GM19463 (cell line): ENCODE measurements around the gene SF1.

Source experiments
- ATAC-seq: cut with Tn5 transposase; IDR thresholded peaks from one replicate; pipeline ENCODE4 v1.9.1; 2021; ENCODE audit warnings: mild to moderate bottlenecking, moderate library complexity; ENCODE audit not compliant: unreplicated experiment

SF1 gene

GRCh38 chr11:64762674-64763525 is 15.4 kb downstream of the SF1 start:
- ATAC-seq: no peak

- no peak for ATAC-seq
These were observed 16.1 kb downstream of the SF1 start for GRCh38 chr11:64762277-64762673.

DNA sequence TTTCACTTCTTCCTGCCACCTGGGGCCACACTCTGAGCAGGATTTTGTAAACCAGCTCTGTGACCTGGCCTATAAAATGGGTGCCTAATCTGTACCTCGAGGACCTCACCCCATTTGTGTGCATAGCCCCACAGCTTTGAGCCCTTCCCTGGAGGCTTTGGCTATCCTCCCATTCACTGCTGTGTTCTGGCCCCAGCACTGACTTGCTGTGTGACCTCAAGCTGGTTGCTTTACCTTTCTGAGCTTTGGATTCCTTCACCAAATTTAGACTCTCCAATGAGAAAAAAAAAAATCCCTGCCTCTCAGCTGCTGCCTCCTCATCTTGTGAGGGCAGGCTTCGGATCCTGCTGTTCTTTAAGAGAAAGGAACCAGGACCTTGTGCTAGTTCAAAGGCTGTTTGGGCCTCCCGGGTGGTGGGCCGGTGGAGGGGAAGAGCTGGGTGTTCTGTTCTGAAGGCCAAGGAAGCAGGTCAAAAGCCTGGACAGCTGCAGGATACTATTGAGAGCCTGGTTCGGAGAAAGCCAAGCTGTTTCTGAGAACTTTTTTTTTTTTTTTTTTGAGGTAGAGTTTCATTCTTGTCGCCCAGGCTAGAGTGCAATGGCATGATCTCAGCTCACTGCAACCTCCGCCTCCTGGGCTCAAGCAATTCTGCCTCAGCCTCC is 17.5 kb downstream of the SF1 start:
- ATAC-seq: no peak

- no peak for ATAC-seq
These were observed 18.3 kb downstream of the SF1 start, which contains the start of gene PYGM for GRCh38 chr11:64759722-64760719. Gene PYGM (minus strand): TSS chr11:64759974. CDS start chr11:64759898, 76 bp downstream.

GRCh38 chr11:64759131-64759721 is 19.1 kb downstream of the SF1 start:
- ATAC-seq: no peak

DNA sequence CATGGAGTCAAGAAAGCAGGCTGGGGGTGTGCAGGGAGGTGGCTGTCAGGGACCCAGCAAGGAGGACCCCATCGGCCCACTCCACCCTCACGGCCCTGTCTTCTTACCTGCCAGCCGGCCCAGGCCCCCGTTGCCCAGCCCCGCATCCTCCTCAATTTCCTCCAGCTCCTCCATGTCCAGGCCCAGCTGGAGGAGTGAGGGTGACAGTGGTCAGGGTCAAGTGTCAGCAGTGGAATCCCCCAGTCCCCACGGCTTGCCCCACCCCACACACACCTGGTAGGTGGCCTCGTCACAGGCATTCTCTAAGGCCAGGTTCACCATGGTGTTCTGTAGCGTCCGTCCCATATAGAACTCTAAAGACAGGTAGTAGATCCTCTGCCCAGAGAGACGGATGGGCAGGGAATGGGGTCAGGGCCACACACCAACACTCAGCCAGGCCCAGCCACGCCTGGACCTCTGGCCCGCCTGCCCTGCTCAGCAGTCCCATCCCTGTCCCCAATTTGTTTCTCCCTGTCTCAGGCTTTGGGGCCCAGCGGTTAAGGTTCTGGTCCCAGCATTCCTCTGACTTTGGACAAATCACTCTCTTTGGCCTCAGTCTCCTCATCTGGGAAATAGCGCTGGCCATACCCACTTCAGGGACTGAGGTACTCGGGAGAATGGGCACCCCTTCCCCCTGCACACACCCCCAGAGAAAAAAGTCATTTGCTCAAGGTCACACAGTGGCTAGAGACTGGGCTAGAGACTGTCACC is 19.8 kb downstream of the SF1 start:
- ATAC-seq: no peak

GRCh38 chr11:64757549-64758329 is 20.6 kb downstream of the SF1 start:
- ATAC-seq: no peak

DNA sequence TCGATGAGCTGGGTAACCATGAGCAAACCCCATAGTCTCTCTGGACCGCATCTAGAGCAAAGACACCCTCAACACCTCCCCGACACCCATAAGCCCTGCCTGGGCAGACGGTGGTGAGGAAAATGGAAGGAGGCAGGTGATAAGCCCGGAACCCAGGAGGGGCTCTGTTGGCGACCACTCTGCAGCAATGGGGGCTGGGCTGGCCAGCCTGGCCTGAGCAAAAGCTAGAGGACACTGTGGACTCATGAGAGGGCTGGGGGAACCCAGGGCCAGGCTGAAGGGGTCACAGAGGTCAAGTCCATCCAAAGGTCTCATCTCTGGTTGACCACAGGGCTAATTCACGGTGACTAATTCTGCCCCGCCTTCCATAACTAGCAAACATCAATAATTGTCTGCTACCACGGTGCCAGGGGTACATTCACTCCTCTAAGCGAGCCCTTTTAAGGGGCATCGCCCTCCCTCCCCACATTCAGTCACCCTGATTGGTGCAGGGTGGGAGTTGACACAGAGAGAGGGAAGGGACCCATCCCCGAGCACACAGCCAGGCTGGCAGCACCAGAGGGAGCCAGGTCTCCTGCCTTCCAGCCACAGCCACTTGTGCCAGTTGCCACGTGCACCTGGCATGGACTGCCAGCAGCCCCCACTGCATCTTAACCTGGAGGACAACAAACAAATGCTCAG is 22.5 kb downstream of the SF1 start:
- ATAC-seq: no peak

GRCh38 chr11:64754919-64755662 is 23.3 kb downstream of the SF1 start:
- no peak for ATAC-seq

DNA sequence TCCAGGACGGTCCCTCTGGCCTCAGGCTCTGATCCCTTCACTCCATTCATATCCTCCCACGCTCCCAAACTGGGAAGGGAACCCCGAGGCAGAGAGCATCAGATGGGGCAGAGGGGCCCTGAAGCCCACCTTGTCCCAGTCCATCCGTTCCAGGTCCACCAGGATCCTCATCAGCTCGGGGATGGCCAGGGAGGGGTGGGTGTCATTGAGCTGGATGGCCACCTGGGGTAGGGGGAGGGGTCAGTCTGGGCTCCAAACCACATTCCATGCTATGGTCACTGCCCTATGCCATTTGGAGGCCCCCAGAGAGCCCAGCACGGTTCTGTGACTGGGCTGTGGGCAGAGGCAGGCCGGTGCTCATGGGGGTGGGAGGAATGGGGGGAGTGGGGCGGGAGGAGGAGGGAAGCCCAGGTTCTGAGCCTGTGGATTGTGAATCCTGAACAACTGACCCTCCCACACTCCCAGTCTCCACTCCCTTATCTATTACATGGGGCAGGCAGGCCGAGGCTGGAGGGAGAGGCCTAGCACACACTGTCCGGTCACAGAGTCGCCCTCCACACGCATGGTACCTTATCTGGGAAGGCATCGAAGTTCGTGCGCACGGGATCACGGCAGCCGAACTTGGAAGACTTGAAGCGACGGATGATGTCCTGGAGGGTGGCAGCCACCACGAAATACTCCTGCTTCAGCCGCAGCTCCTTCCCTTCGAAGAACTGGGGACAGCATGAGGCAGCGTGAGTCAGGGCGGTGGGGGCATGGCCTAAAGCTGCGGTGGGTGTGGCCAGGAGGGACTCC is 24.0 kb downstream of the SF1 start:
- ATAC-seq: no peak

DNA sequence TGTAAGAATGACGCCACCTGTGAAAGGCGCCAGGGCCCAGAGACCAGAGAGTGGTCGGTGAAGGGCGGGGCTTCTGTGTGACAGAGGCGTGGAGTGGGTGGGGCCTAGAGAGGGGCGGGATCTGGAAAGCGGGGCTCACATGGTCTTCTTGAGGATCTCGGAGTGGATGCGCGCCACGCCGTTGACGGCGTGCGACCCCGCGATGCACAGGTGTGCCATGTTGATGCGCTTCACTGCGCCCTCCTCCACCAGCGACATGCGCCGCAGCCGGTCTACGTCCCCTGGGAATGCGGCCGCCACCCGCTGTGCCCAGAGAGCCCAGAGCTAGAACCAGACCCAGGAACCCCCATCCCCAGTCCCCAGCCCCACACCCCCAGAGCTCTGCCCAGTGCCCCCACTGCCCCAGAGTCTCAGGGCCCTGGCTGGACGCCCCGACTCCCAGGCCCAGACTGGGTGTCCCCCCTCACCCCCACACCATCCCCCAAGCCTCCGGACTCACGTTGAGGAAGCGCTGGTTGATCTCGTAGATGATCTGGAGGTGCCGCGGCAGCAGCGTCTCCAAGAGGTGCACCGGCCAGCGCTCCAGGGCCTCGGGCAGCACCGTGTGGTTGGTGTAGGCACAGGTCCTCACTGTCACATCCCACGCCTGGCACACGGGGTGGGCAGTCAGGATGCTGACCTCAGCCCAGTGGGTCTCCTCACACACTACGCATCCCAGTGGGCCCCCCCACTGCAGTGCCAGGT is 24.8 kb downstream of the SF1 start:
- no peak for ATAC-seq

DNA sequence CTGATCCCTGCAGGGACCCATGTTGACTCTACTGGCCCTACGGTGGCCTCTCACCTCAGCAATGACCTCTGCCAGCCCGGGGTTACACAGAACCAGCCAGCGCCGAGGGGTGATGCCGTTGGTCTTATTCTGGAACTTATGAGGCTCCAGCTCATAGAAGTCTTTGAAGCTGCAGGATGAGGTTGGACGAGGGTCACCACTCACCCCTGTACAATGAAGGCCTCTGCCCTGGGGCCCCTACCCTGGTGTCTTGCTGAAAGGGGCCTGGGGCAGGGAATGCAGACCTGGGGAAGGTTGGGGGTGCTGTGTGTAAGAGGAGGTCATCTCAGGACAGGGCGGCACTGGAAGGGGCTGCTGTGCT is 25.3 kb downstream of the SF1 start:
- no peak for ATAC-seq

- no peak for ATAC-seq
These were observed 26.0 kb downstream of the SF1 start for GRCh38 chr11:64752175-64752970.

GRCh38 chr11:64751580-64751979 is 26.8 kb downstream of the SF1 start:
- no peak for ATAC-seq

- ATAC-seq: no peak
These were observed 27.2 kb downstream of the SF1 start for GRCh38 chr11:64751136-64751535.
